Measurements from ENCODE around the gene TAF1L.

DNA sequence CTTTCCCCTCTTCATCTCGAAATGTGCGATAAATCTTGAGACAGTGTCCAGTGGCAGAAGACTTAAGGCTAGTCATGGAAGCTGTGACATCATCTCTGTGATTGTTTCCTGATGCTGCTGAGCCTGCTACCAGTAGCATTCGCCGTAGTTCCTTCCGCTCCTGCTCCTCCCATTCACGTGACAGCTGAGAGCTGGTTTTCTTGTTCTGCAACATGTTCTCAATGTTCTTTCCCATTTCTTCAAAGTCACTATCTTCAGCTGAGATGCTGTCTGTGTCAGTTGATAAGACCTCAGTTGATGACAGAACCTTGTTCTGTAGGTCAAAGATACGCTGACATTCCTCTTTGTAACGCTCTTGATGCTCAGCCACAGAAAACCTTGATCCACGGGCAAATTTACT lies 3.5 kb downstream of the TAF1L start:
- no peak for TF ChIP-seq GATA3 (IDR thresholded peaks at IDR 0.05; ENCODE audit: low read depth, low read length)
- no peak for TF ChIP-seq GATA2 (IDR thresholded peaks at IDR 0.05; ENCODE audit: low read depth, low read length)

All from SH-SY5Y (cell line).